GM10266 (cell line): ENCODE data around the gene OPCML.

ENCODE experiments used
- DNase-seq: peaks from one replicate; pipeline ENCODE4 v3.0.0; 2012; ENCODE audit errors: extremely low spot score
- CTCF ChIP-seq: IDR thresholded peaks from 2 replicates; pipeline ENCODE4 v1.5.1; 2012; ENCODE audit warnings: mild to moderate bottlenecking, low read depth; ENCODE audit not compliant: control insufficient read depth, insufficient read depth; ENCODE audit errors: missing control alignments

The OPCML gene

GRCh38 chr11:133551064-133551463, 18.8 kb upstream of the OPCML start:
- DNase-seq = no peak
- TF ChIP-seq CTCF = no peak

- no peak for DNase-seq
- TF ChIP-seq CTCF = no peak
These were observed 17.5 kb upstream of the OPCML start for GRCh38 chr11:133549826-133550225.

- DNase-seq = no peak
- TF ChIP-seq CTCF = no peak
These were observed 16.3 kb upstream of the OPCML start for GRCh38 chr11:133548641-133549040.

GRCh38 chr11:133547808-133548494, 15.7 kb upstream of the OPCML start:
- no peak for TF ChIP-seq CTCF
- no peak for DNase-seq

- TF ChIP-seq CTCF = no peak
- no peak for DNase-seq
These were observed 13.0 kb upstream of the OPCML start for GRCh38 chr11:133545199-133545803.

- TF ChIP-seq CTCF = no peak
These were observed 9.4 kb upstream of the OPCML start for GRCh38 chr11:133541720-133542095.

GRCh38 chr11:133541021-133541719, 8.9 kb upstream of the OPCML start:
- DNase-seq = no peak
- TF ChIP-seq CTCF = no peak

More at GRCh38 chr11:133541720-133542095, 9.4 kb upstream of the OPCML start:
- no peak for DNase-seq
